Measurements from ENCODE around the gene LDLRAD2.

DNA sequence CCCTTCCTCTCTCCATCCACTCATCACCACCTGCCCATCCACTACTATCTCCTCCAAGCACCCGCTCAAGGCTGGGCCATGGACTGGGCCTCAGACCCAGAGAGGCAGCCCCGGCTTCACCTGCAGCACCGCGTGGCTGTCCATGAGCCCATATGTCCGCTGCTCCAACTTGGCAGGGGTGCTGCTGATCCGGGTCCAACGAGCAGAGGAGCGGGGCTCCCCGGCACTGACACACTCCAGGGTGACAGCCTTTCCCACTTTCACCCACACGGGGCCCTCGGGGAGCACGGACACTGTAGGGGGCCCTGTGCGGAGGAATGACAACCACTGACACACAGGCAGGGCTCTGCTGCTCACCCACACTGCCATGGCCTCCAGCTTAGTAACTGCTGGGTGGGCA is 28.9 kb downstream of the LDLRAD2 start:
- TF ChIP-seq POLR2A (IDR thresholded peaks at IDR 0.05; ENCODE audit: low read depth, low read length) (no peak), POLR2AphosphoS5 (IDR thresholded peaks at IDR 0.05; ENCODE audit: low read depth, low read length) (no peak), POU2F2 (IDR thresholded peaks at IDR 0.05; ENCODE audit: low read depth, low read length) (no peak), TAF1 (IDR thresholded peaks at IDR 0.05; ENCODE audit: low read depth, low read length) (no peak), SPI1 (IDR thresholded peaks at IDR 0.05; ENCODE audit: low read depth, low read length) (no peak), PAX5 (IDR thresholded peaks at IDR 0.05; ENCODE audit: insufficient read depth, low read length, severe bottlenecking) (no peak)

Data from GM12891 (cell line).